Prostate gland (tissue), 2 donors: ENCODE results near the gene PATE2. TPM values are rescaled to one million over a fixed set of nuclear protein-coding genes. Genes with fewer than 3 reads are reported as not detected.

ENCODE experiments used
- DNase-seq: peaks from one replicate; pipeline ENCODE4 v3.0.0-alpha.2; 2019; ENCODE audit warnings: low spot score
- H3K27ac ChIP-seq, 2 donors: fragments of 200-600 bp; sonication (generic); 2 replicates each; pipeline ENCODE4 v1.5.1; 2017 to 2019
- H3K27me3 ChIP-seq: fragments of 200-600 bp; sonication (generic); replicated peaks from 2 replicates; pipeline ENCODE4 v1.5.1; 2019; ENCODE audit not compliant: insufficient read depth
- H3K36me3 ChIP-seq, 2 donors: fragments of 200-600 bp; sonication (generic); 1 replicate in 1 of 2; 2 replicates in 1 of 2; pipeline versions ENCODE4 v1.5.1 to v1.8.1; 2017 to 2019
- H3K4me1 ChIP-seq: fragments of 200-600 bp; sonication (generic); replicated peaks from 2 replicates; pipeline ENCODE4 v1.5.1; 2019
- H3K4me3 ChIP-seq, 2 donors: fragments of 200-600 bp; sonication (generic); 2 replicates each; pipeline ENCODE4 v1.5.1; 2017 to 2019
- H3K9me3 ChIP-seq: fragments of 200-600 bp; sonication (generic); 2 replicates; pipeline ENCODE4 v1.5.1; 2017
- CTCF ChIP-seq, 4 experiments: fragments of 200-600 bp in 2 of 4; fragments of 450-650 bp in 2 of 4; sonication (generic) in 2 of 4; IDR thresholded peaks; 1 replicate in 3 of 4; 2 replicates in 1 of 4; pipeline ENCODE4 v1.5.1; 2016 to 2019; ENCODE audit warnings: antibody characterized with exemption in 4 of 4, mild to moderate bottlenecking in 2 of 4, moderate library complexity in 2 of 4
- POLR2A ChIP-seq: fragments of 450-650 bp; IDR thresholded peaks from one replicate; pipeline ENCODE4 v1.6.1; 2016; ENCODE audit warnings: antibody characterized with exemption, mild to moderate bottlenecking
- POLR2AphosphoS5 ChIP-seq: sonication (generic); formaldehyde crosslinking; IDR thresholded peaks from one replicate; pipeline ENCODE4 v1.6.1; 2017; ENCODE audit warnings: antibody characterized with exemption
- WGBS: methylation state at CpG from one replicate; pipeline ENCODE4 v1.1.5; 2018; 5-methylcytosine and 5-hydroxymethylcytosine counted together
- intact Hi-C: fragments of 100-400 bp; cut with DNase I; formaldehyde crosslinking; loops from one replicate; pipeline ENCODE4 v1.14.2; 2022
- total RNA-seq, 2 donors: library from RNA; depleted of rRNA; stranded (reverse); fragments of >200 nt; gene quantifications; one replicate each; pipeline ENCODE4 v1.1.0, GENCODE V29; 2016

The PATE2 gene
- total RNA-seq, 2 donors from 2014 or later = not detected

GRCh38 chr11:125790825-125791224 is 12.2 kb upstream of the PATE2 start:
- no peak for DNase-seq
- Histone ChIP-seq H3K36me3 (no peaks in the 10 kb centered on the region), H3K9me3 (no peaks in the 10 kb centered on the region), H3K27me3 (no peaks in the 10 kb centered on the region), H3K27ac (no peak overlapping the region), H3K4me1 (no peaks in the 10 kb centered on the region), H3K4me3 (no peak overlapping the region)
- no peak for TF ChIP-seq POLR2AphosphoS5
- no peak for TF ChIP-seq CTCF (IDR thresholded peaks at IDR 0.05)
- TF ChIP-seq POLR2A = no peak
- intact Hi-C loops = no loop called here
- 90% methylated on average over 4 of the region's 4 CpGs for WGBS

DNA sequence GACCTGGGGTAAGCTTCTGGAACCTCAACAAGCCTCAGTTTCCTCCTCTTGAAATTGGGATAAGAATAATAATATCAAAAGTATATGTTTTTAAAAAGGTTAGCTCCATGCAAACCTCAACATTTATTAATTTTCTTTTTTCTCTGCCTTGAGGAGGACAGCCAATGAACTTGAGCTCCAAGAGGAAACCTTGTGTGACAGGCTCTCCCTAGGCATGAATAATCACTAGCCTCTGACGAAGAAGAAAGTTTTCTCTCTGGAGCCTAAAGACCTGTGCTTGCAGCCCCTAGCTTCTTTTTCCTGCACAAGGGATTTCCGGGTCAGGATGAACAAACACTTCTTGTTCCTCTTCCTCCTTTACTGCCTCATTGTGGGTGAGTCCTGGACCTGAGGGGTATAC is 9.2 kb upstream of the PATE2 start, which contains the start of gene PATE3:
PATE3 (plus strand) TSS at position 301 of the 400 bp plus-strand sequence; CDS start at position 326, 25 bp downstream.
- Histone ChIP-seq H3K27me3 (no peaks in the 10 kb centered on the region), H3K4me3 (no peak within 1 kb of the TSS), H3K9me3 (no peaks in the 10 kb centered on the region), H3K4me1 (no peaks in the 10 kb centered on the region), H3K27ac (no peak within 1 kb of the TSS), H3K36me3 (no peaks in the 10 kb centered on the region)
- 44% methylated on average over 2 of the region's 2 CpGs for WGBS
- no peak for DNase-seq
- TF ChIP-seq POLR2A (no peak), CTCF (IDR thresholded peaks at IDR 0.05) (no peak), POLR2AphosphoS5 (no peak)
- intact Hi-C loops = no loop called here

- 61% methylated on average over 2 of the region's 2 CpGs for WGBS
- TF ChIP-seq POLR2A (no peak), CTCF (IDR thresholded peaks at IDR 0.05) (no peak), POLR2AphosphoS5 (no peak)
- intact Hi-C loops = no loop called here
Observed at GRCh38 chr11:125784678-125785077, 6.0 kb upstream of the PATE2 start.

GRCh38 chr11:125777309-125777708 is 1.3 kb downstream of the PATE2 start:
- Histone ChIP-seq H3K27ac (no peak overlapping the region), H3K4me3 (no peak overlapping the region), H3K27me3 (no peaks in the 10 kb centered on the region), H3K36me3 (no peaks in the 10 kb centered on the region), H3K9me3 (no peaks in the 10 kb centered on the region), H3K4me1 (no peaks in the 10 kb centered on the region)
- no peak for DNase-seq
- WGBS = 68% methylated on average over 5 of the region's 5 CpGs
- no peak for TF ChIP-seq POLR2A
- TF ChIP-seq POLR2AphosphoS5 = no peak
- TF ChIP-seq CTCF (IDR thresholded peaks at IDR 0.05) = no peak
- intact Hi-C loops = no loop called here

More at GRCh38 chr11:125784678-125785077, 6.0 kb upstream of the PATE2 start:
- DNase-seq = no peak
- no peaks in the 10 kb centered on the region for H3K4me1 ChIP-seq
- no peaks in the 10 kb centered on the region for H3K27me3 ChIP-seq
- H3K36me3 ChIP-seq = no peaks in the 10 kb centered on the region
- no peaks in the 10 kb centered on the region for H3K9me3 ChIP-seq
- no peak overlapping the region for H3K4me3 ChIP-seq
- H3K27ac ChIP-seq = no peak overlapping the region

- no peak overlapping the region for H3K27ac ChIP-seq
- whole genome bisulfite sequencing = 62% methylated on average over 3 of the region's 3 CpGs
- TF ChIP-seq POLR2A (no peak), POLR2AphosphoS5 (no peak), CTCF (IDR thresholded peaks at IDR 0.05) (no peak)
- H3K4me1 ChIP-seq = no peaks in the 10 kb centered on the region
- DNase-seq = no peak
- no peaks in the 10 kb centered on the region for H3K36me3 ChIP-seq
- no peaks in the 10 kb centered on the region for H3K9me3 ChIP-seq
- intact Hi-C loops = no loop called here
- no peak overlapping the region for H3K4me3 ChIP-seq
- no peaks in the 10 kb centered on the region for H3K27me3 ChIP-seq
Observed at GRCh38 chr11:125773516-125773915, 5.1 kb downstream of the PATE2 start.
